ENCODE results near the gene KCNRG.

The KCNRG gene

GRCh38 chr13:50052478-50052877, 37.2 kb downstream of the KCNRG start:
- Histone ChIP-seq H3K18ac (ENCODE audit: low read depth in 1 of 2, low read length in 2 of 2) (no peak overlapping the region), H3K79me1 (replicated peaks; ENCODE audit: low read length, poor library complexity, severe bottlenecking) (peaks cover 9% of the 10 kb centered on the region), H2BK120ac (ENCODE audit: low read depth, low read length) (no peak overlapping the region), H2BK12ac (ENCODE audit: low read length in 2 of 2) (no peak overlapping the region), H2BK15ac (ENCODE audit: low read depth, poor library complexity, severe bottlenecking) (no peak overlapping the region), H2AFZ (ENCODE audit: low read depth, low read length) (no peak overlapping the region), H3K9ac (ENCODE audit: low read length) (no peak overlapping the region), H3K4me1 (ENCODE audit: control insufficient read depth, insufficient read depth, low read depth, low read length) (no peaks in the 10 kb centered on the region), H4K8ac (ENCODE audit: low read length) (no peak overlapping the region), H2AK5ac (ENCODE audit: low read length, severe bottlenecking) (no peak overlapping the region), H2BK5ac (ENCODE audit: low read depth, low read length, poor library complexity, severe bottlenecking) (no peak overlapping the region), H3K23ac (ENCODE audit: low read length in 2 of 2) (no peak overlapping the region), H3K14ac (ENCODE audit: low read length in 2 of 2) (no peak overlapping the region), H3K36me3 (ENCODE audit: control insufficient read depth in 1 of 2, insufficient read depth in 2 of 2, low read depth in 1 of 2, low read length in 2 of 2) (peaks cover 0 to 85% of the 10 kb centered on the region in 2 experiments), H4K91ac (ENCODE audit: low read length) (no peak overlapping the region), H3K4me3 (ENCODE audit: insufficient read depth in 1 of 2, low read depth in 1 of 2, low read length in 2 of 2) (no peak overlapping the region), H3K4ac (ENCODE audit: low read depth in 1 of 2, low read length in 2 of 2) (no peak overlapping the region), H3K4me2 (ENCODE audit: low read length, poor library complexity, severe bottlenecking) (no peak overlapping the region), H3K27me3 (ENCODE audit: control insufficient read depth in 1 of 2, insufficient read depth in 1 of 2, low read length in 2 of 2) (no peaks in the 10 kb centered on the region), H3K27ac (ENCODE audit: low read length, poor library complexity, severe bottlenecking) (no peak overlapping the region), H3K9me3 (ENCODE audit: control insufficient read depth, low read length) (peaks cover 4% of the 10 kb centered on the region)
- 100% methylated on average over 3 of the region's 4 CpGs for WGBS
- DNase-seq, result no peak

- Histone ChIP-seq H3K18ac (ENCODE audit: low read depth in 1 of 2, low read length in 2 of 2) (no peak overlapping the region), H4K8ac (ENCODE audit: low read length) (no peak overlapping the region), H3K4me1 (ENCODE audit: control insufficient read depth, insufficient read depth, low read depth, low read length) (no peaks in the 10 kb centered on the region), H3K9me3 (ENCODE audit: control insufficient read depth, low read length) (peaks cover 4% of the 10 kb centered on the region), H4K91ac (ENCODE audit: low read length) (no peak overlapping the region), H2BK5ac (ENCODE audit: low read depth, low read length, poor library complexity, severe bottlenecking) (no peak overlapping the region), H3K27ac (ENCODE audit: low read length, poor library complexity, severe bottlenecking) (no peak overlapping the region), H2AFZ (ENCODE audit: low read depth, low read length) (no peak overlapping the region), H3K23ac (ENCODE audit: low read length in 2 of 2) (no peak overlapping the region), H2BK15ac (ENCODE audit: low read depth, poor library complexity, severe bottlenecking) (no peak overlapping the region), H2BK120ac (ENCODE audit: low read depth, low read length) (no peak overlapping the region), H3K14ac (ENCODE audit: low read length in 2 of 2) (no peak overlapping the region), H3K4me2 (ENCODE audit: low read length, poor library complexity, severe bottlenecking) (no peak overlapping the region), H3K4me3 (ENCODE audit: insufficient read depth in 1 of 2, low read depth in 1 of 2, low read length in 2 of 2) (no peak overlapping the region), H3K4ac (ENCODE audit: low read depth in 1 of 2, low read length in 2 of 2) (no peak overlapping the region), H3K9ac (ENCODE audit: low read length) (no peak overlapping the region), H2BK12ac (ENCODE audit: low read length in 2 of 2) (no peak overlapping the region), H2AK5ac (ENCODE audit: low read length, severe bottlenecking) (no peak overlapping the region), H3K36me3 (ENCODE audit: control insufficient read depth in 1 of 2, insufficient read depth in 2 of 2, low read depth in 1 of 2, low read length in 2 of 2) (peaks cover 0 to 88% of the 10 kb centered on the region in 2 experiments), H3K79me1 (replicated peaks; ENCODE audit: low read length, poor library complexity, severe bottlenecking) (peaks cover 12% of the 10 kb centered on the region), H3K27me3 (ENCODE audit: control insufficient read depth in 1 of 2, insufficient read depth in 1 of 2, low read length in 2 of 2) (no peaks in the 10 kb centered on the region)
- no CpG with 5 or more reads among the region's 1 CpG for WGBS
- no peak for DNase-seq
Observed at GRCh38 chr13:50053844-50054243, 38.6 kb downstream of the KCNRG start.

GRCh38 chr13:50055454-50055853, 40.2 kb downstream of the KCNRG start:
- no peak overlapping the region for H2BK12ac ChIP-seq (ENCODE audit: low read length in 2 of 2)
- H3K14ac ChIP-seq (ENCODE audit: low read length in 2 of 2), result no peak overlapping the region
- no peak overlapping the region for H3K4me3 ChIP-seq (ENCODE audit: insufficient read depth in 1 of 2, low read depth in 1 of 2, low read length in 2 of 2)
- peaks cover 4% of the 10 kb centered on the region for H3K9me3 ChIP-seq (ENCODE audit: control insufficient read depth, low read length)
- no peaks in the 10 kb centered on the region for H3K27me3 ChIP-seq (ENCODE audit: control insufficient read depth in 1 of 2, insufficient read depth in 1 of 2, low read length in 2 of 2)
- H2AK5ac ChIP-seq (ENCODE audit: low read length, severe bottlenecking), result no peak overlapping the region
- no peak overlapping the region for H3K4ac ChIP-seq (ENCODE audit: low read depth in 1 of 2, low read length in 2 of 2)
- peaks cover 13% of the 10 kb centered on the region for H3K79me1 ChIP-seq (replicated peaks; ENCODE audit: low read length, poor library complexity, severe bottlenecking)
- H3K9ac ChIP-seq (ENCODE audit: low read length), result no peak overlapping the region
- no peak overlapping the region for H2BK120ac ChIP-seq (ENCODE audit: low read depth, low read length)
- no peak overlapping the region for H2BK5ac ChIP-seq (ENCODE audit: low read depth, low read length, poor library complexity, severe bottlenecking)
- no peak overlapping the region for H3K18ac ChIP-seq (ENCODE audit: low read depth in 1 of 2, low read length in 2 of 2)
- no peak overlapping the region for H3K27ac ChIP-seq (ENCODE audit: low read length, poor library complexity, severe bottlenecking)
- no peak for DNase-seq
- H3K36me3 ChIP-seq (ENCODE audit: control insufficient read depth in 1 of 2, insufficient read depth in 2 of 2, low read depth in 1 of 2, low read length in 2 of 2), result peaks cover 2 to 84% of the 10 kb centered on the region in 2 experiments
- H2AFZ ChIP-seq (ENCODE audit: low read depth, low read length), result no peak overlapping the region
- H4K91ac ChIP-seq (ENCODE audit: low read length), result no peak overlapping the region
- H3K4me2 ChIP-seq (ENCODE audit: low read length, poor library complexity, severe bottlenecking), result no peak overlapping the region
- WGBS, result 97% methylated on average over 1 of the region's 1 CpG
- no peak overlapping the region for H3K23ac ChIP-seq (ENCODE audit: low read length in 2 of 2)
- H3K4me1 ChIP-seq (ENCODE audit: control insufficient read depth, insufficient read depth, low read depth, low read length), result no peaks in the 10 kb centered on the region
- no peak overlapping the region for H4K8ac ChIP-seq (ENCODE audit: low read length)
- H2BK15ac ChIP-seq (ENCODE audit: low read depth, poor library complexity, severe bottlenecking), result no peak overlapping the region

GRCh38 chr13:50060718-50061117, 45.5 kb downstream of the KCNRG start:
- no peak overlapping the region for H2BK120ac ChIP-seq (ENCODE audit: low read depth, low read length)
- H2AK5ac ChIP-seq (ENCODE audit: low read length, severe bottlenecking), result no peak overlapping the region
- H3K36me3 ChIP-seq (ENCODE audit: control insufficient read depth in 1 of 2, insufficient read depth in 2 of 2, low read depth in 1 of 2, low read length in 2 of 2), result peaks cover 2 to 69% of the 10 kb centered on the region in 2 experiments
- H3K14ac ChIP-seq (ENCODE audit: low read length in 2 of 2), result no peak overlapping the region
- H2BK12ac ChIP-seq (ENCODE audit: low read length in 2 of 2), result no peak overlapping the region
- no peak overlapping the region for H3K27ac ChIP-seq (ENCODE audit: low read length, poor library complexity, severe bottlenecking)
- no peaks in the 10 kb centered on the region for H3K4me1 ChIP-seq (ENCODE audit: control insufficient read depth, insufficient read depth, low read depth, low read length)
- no peak overlapping the region for H3K23ac ChIP-seq (ENCODE audit: low read length in 2 of 2)
- H3K4me3 ChIP-seq (ENCODE audit: insufficient read depth in 1 of 2, low read depth in 1 of 2, low read length in 2 of 2), result no peak overlapping the region
- no peaks in the 10 kb centered on the region for H3K9me3 ChIP-seq (ENCODE audit: control insufficient read depth, low read length)
- no peak overlapping the region for H3K4ac ChIP-seq (ENCODE audit: low read depth in 1 of 2, low read length in 2 of 2)
- H2AFZ ChIP-seq (ENCODE audit: low read depth, low read length), result no peak overlapping the region
- no peak overlapping the region for H3K18ac ChIP-seq (ENCODE audit: low read depth in 1 of 2, low read length in 2 of 2)
- no peaks in the 10 kb centered on the region for H3K27me3 ChIP-seq (ENCODE audit: control insufficient read depth in 1 of 2, insufficient read depth in 1 of 2, low read length in 2 of 2)
- no peak overlapping the region for H2BK15ac ChIP-seq (ENCODE audit: low read depth, poor library complexity, severe bottlenecking)
- H3K4me2 ChIP-seq (ENCODE audit: low read length, poor library complexity, severe bottlenecking), result no peak overlapping the region
- H4K91ac ChIP-seq (ENCODE audit: low read length), result no peak overlapping the region
- no peak overlapping the region for H3K9ac ChIP-seq (ENCODE audit: low read length)
- no CpG with 5 or more reads among the region's 1 CpG for WGBS
- no peak overlapping the region for H2BK5ac ChIP-seq (ENCODE audit: low read depth, low read length, poor library complexity, severe bottlenecking)
- H4K8ac ChIP-seq (ENCODE audit: low read length), result no peak overlapping the region
- peaks cover 7% of the 10 kb centered on the region for H3K79me1 ChIP-seq (replicated peaks; ENCODE audit: low read length, poor library complexity, severe bottlenecking)
- no peak for DNase-seq

Measured in mesenchymal stem cell (in vitro differentiated cells and primary cell).